GM12872 (cell line): Measurements from ENCODE around the gene C16orf54.

Experiments used
- CTCF ChIP-seq: IDR thresholded peaks from 3 replicates; pipeline ENCODE4 v1.5.1; 2011; ENCODE audit warnings: low read depth, mild to moderate bottlenecking, low read length, moderate library complexity; ENCODE audit not compliant: insufficient read depth

The C16orf54 gene

GRCh38 chr16:29714396-29714795 is 31.4 kb downstream of the C16orf54 start:
- no peak for TF ChIP-seq CTCF

GRCh38 chr16:29712809-29713208 is 33.0 kb downstream of the C16orf54 start:
- TF ChIP-seq CTCF: no peak

GRCh38 chr16:29710227-29711219 is 35.3 kb downstream of the C16orf54 start:
- peak; percentile 70 for TF ChIP-seq CTCF

- no peak for TF ChIP-seq CTCF
Measured at GRCh38 chr16:29708917-29709600, 36.7 kb downstream of the C16orf54 start.

- TF ChIP-seq CTCF: no peak
Measured at GRCh38 chr16:29705030-29705429, 40.8 kb downstream of the C16orf54 start.

GRCh38 chr16:29702269-29702668 is 43.5 kb downstream of the C16orf54 start:
- TF ChIP-seq CTCF: no peak

- no peak for TF ChIP-seq CTCF
Measured at GRCh38 chr16:29701214-29701555, 44.6 kb downstream of the C16orf54 start.
